ENCODE measurements around the gene MAML1.

DNA sequence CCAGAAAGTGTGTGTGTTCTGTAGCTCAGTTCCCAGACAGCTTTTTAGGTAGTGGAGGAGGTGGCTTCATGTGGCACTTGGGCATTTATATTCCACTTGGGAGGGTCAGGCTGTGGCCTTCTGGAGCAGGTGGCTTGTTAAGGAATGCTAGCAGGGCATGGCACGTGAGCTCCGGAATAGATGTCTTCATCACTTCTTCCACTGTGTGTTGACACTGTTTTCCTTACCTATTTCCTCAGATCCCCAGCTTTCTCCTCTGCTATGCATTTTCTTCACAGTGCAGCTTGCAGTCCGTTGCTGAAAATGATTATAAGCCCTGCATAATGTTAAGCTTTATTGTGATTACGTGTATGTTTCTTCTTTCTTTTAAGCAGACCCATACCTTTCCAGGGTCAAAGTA lies 3.3 kb upstream of the MAML1 start:
- TF ChIP-seq, protein P1, sequence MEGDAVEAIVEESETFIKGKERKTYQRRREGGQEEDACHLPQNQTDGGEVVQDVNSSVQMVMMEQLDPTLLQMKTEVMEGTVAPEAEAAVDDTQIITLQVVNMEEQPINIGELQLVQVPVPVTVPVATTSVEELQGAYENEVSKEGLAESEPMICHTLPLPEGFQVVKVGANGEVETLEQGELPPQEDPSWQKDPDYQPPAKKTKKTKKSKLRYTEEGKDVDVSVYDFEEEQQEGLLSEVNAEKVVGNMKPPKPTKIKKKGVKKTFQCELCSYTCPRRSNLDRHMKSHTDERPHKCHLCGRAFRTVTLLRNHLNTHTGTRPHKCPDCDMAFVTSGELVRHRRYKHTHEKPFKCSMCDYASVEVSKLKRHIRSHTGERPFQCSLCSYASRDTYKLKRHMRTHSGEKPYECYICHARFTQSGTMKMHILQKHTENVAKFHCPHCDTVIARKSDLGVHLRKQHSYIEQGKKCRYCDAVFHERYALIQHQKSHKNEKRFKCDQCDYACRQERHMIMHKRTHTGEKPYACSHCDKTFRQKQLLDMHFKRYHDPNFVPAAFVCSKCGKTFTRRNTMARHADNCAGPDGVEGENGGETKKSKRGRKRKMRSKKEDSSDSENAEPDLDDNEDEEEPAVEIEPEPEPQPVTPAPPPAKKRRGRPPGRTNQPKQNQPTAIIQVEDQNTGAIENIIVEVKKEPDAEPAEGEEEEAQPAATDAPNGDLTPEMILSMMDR (IDR thresholded peaks at IDR 0.05; ENCODE audit: low read depth, low read length) = no peak
- TF ChIP-seq POLR2A (IDR thresholded peaks at IDR 0.05; ENCODE audit: extremely low read depth, insufficient read length) (no peak), MYC (IDR thresholded peaks at IDR 0.05; ENCODE audit: low read depth, low read length) (no peak)
- TF ChIP-seq, protein P2, sequence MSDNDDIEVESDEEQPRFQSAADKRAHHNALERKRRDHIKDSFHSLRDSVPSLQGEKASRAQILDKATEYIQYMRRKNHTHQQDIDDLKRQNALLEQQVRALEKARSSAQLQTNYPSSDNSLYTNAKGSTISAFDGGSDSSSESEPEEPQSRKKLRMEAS (IDR thresholded peaks at IDR 0.05; ENCODE audit: low read depth, low read length) = no peak

All from NB4 (cell line).